Epithelial cell of esophagus (primary cell): Measurements from ENCODE around the gene LRCH3.
A peak's percentile ranks its signal among the peaks of the same experiment; 100 is the strongest.

Experiments used
- DNase-seq: peaks from one replicate; pipeline ENCODE4 v3.0.0; 2010; ENCODE audit warnings: low read depth
- H3K4me3 ChIP-seq: 2 replicates; pipeline ENCODE4 v1.5.1; 2011; ENCODE audit warnings: mild to moderate bottlenecking, low read length, control low read depth
- TF ChIP-seq, protein P1 (sequence below): IDR thresholded peaks from 2 replicates; pipeline ENCODE4 v1.5.1; 2011; ENCODE audit warnings: low read depth, mild to moderate bottlenecking, low read length, control low read depth, inconsistent platforms; ENCODE audit not compliant: insufficient read depth; ENCODE audit errors: missing control alignments

LRCH3 gene

GRCh38 chr3:197749601-197750395 lies 41.3 kb upstream of the LRCH3 start, which contains the start of gene FYTTD1:
FYTTD1 (plus strand) TSS chr3:197749883; CDS start chr3:197749972, 89 bp downstream.
- DNase-seq = peak; percentile 85
- H3K4me3 ChIP-seq = peak within 1 kb of the TSS; percentile 75
- TF ChIP-seq, protein P1, sequence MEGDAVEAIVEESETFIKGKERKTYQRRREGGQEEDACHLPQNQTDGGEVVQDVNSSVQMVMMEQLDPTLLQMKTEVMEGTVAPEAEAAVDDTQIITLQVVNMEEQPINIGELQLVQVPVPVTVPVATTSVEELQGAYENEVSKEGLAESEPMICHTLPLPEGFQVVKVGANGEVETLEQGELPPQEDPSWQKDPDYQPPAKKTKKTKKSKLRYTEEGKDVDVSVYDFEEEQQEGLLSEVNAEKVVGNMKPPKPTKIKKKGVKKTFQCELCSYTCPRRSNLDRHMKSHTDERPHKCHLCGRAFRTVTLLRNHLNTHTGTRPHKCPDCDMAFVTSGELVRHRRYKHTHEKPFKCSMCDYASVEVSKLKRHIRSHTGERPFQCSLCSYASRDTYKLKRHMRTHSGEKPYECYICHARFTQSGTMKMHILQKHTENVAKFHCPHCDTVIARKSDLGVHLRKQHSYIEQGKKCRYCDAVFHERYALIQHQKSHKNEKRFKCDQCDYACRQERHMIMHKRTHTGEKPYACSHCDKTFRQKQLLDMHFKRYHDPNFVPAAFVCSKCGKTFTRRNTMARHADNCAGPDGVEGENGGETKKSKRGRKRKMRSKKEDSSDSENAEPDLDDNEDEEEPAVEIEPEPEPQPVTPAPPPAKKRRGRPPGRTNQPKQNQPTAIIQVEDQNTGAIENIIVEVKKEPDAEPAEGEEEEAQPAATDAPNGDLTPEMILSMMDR = peak; percentile 28

GRCh38 chr3:197750396-197750831 lies 40.6 kb upstream of the LRCH3 start:
- TF ChIP-seq, protein P1 = no peak
- peak; percentile 72 for DNase-seq
- peak overlapping the region; percentile 75 for H3K4me3 ChIP-seq

- H3K4me3 ChIP-seq = peak overlapping the region; percentile 75
- TF ChIP-seq, protein P1 = no peak
- peak; percentile 57 for DNase-seq
These were observed 40.0 kb upstream of the LRCH3 start for GRCh38 chr3:197750858-197751737.

DNA sequence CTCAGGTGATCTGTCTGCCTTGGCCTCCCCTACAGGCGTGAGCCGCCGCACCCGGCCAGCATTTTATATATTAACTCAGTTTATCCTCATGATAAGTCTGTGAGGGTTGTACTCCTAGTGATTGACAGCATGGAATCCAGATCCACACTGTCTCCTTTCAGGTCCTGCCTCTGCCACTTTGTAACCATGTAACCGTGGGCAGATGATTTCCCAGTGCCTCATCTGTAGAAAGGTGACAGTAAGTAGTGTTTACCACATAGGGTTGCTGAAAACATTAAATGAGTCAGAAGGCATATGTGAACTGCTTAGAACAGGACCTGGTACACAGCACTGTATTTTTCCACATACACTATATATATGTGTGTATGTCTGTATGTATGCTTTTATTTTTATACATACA lies 38.9 kb upstream of the LRCH3 start:
- no peak overlapping the region for H3K4me3 ChIP-seq
- TF ChIP-seq, protein P1 = no peak
- DNase-seq = no peak

DNA sequence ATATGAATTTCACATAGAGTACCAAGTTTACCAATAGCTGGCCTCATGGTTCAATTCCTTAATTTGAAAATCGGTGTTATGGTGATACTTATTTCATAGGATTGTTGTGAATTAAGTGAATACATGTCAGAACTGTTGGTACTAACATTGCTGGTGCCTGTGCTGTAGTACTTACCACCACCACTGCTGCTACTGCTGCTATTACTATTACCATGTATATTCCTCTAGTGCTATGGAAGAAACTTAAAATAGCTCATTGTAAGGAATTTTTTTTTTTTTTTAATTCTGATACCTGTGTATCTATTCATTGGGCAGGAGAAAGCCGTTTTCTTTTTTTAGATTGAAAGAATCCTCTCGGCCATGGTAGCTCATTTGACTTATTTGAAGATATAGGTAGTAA lies 37.8 kb upstream of the LRCH3 start:
- TF ChIP-seq, protein P1 = peak; percentile 16
- DNase-seq = no peak
- no peak overlapping the region for H3K4me3 ChIP-seq

DNA sequence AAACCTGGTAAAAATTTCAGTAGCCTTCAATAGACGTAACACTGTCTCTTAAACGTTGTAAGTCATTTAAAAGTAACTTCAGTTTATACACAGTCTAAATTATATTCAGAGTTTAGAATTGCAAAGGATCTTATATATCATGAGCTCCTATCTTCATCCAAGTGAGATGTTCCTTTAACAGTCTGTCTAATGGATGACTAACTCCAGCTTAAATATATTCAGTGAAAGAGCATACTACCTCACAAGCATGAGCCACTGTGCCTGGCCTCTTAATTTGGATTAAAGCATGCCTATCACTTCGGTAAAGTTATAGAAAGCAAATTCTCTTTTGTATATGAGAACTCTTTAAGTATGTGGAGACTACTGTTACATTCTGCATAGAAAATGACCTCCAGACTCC lies 34.4 kb upstream of the LRCH3 start:
- DNase-seq = no peak
- no peak overlapping the region for H3K4me3 ChIP-seq
- TF ChIP-seq, protein P1 = no peak
